Measurements from ENCODE around the gene PACS2. TPM values are rescaled to one million over a fixed set of nuclear protein-coding genes. Genes with fewer than 3 reads are reported as not detected.

Gene PACS2
- total and polyA plus RNA-seq, 2 experiments from 2014 or later = 41.1 to 54.5 TPM

GRCh38 chr14:105346200-105346533 lies 31.6 kb downstream of the PACS2 start:
- H3K36me3 ChIP-seq (replicated peaks; ENCODE audit: insufficient read depth, low read depth) = no peaks in the 10 kb centered on the region
- DNase-seq (ENCODE audit: low spot score) = no peak
- H3K9me3 ChIP-seq (ENCODE audit: low read depth) = peaks cover 3% of the 10 kb centered on the region
- no peaks in the 10 kb centered on the region for H3K27me3 ChIP-seq
- WGBS (ENCODE audit: low lambda C conversion rate, missing lambda C conversion rate) = 95% methylated on average over 5 of the region's 13 CpGs
- H4K20me1 ChIP-seq (ENCODE audit: insufficient read depth, poor library complexity, severe bottlenecking) = peaks cover 3% of the 10 kb centered on the region
- no peak overlapping the region for H2AFZ ChIP-seq
- peaks cover 55% of the 10 kb centered on the region for H3K79me2 ChIP-seq
- no peak overlapping the region for H3K4me3 ChIP-seq
- no peak overlapping the region for H3K27ac ChIP-seq
- no peak for TF ChIP-seq EZH2phosphoT487 (IDR thresholded peaks at IDR 0.05; ENCODE audit: low read depth, severe bottlenecking, unreplicated experiment)
- no peak for TF ChIP-seq CTCF (IDR thresholded peaks at IDR 0.05; ENCODE audit: poor library complexity)
- no peak for TF ChIP-seq EZH2 (IDR thresholded peaks at IDR 0.05; ENCODE audit: borderline replicate concordance)
- H3K4me1 ChIP-seq (ENCODE audit: insufficient read depth) = no peaks in the 10 kb centered on the region
- no peak overlapping the region for H3K4me2 ChIP-seq
- no peaks in the 10 kb centered on the region for H3K9me2 ChIP-seq (replicated peaks; ENCODE audit: insufficient read depth)

GRCh38 chr14:105346876-105347586 lies 32.5 kb downstream of the PACS2 start:
- Histone ChIP-seq H4K20me1 (ENCODE audit: insufficient read depth, poor library complexity, severe bottlenecking) (no peaks in the 10 kb centered on the region), H3K27me3 (no peaks in the 10 kb centered on the region), H3K9me3 (ENCODE audit: low read depth) (peaks cover 3% of the 10 kb centered on the region), H3K36me3 (replicated peaks; ENCODE audit: insufficient read depth, low read depth) (no peaks in the 10 kb centered on the region), H3K4me2 (no peak overlapping the region), H3K4me1 (ENCODE audit: insufficient read depth) (no peaks in the 10 kb centered on the region), H3K9me2 (replicated peaks; ENCODE audit: insufficient read depth) (no peaks in the 10 kb centered on the region), H3K27ac (no peak overlapping the region), H3K79me2 (peaks cover 47% of the 10 kb centered on the region), H2AFZ (no peak overlapping the region), H3K4me3 (no peak overlapping the region)
- TF ChIP-seq CTCF (IDR thresholded peaks at IDR 0.05; ENCODE audit: poor library complexity) (no peak), EZH2 (IDR thresholded peaks at IDR 0.05; ENCODE audit: borderline replicate concordance) (no peak), EZH2phosphoT487 (IDR thresholded peaks at IDR 0.05; ENCODE audit: low read depth, severe bottlenecking, unreplicated experiment) (no peak)
- 98% methylated on average over 12 of the region's 18 CpGs for WGBS (ENCODE audit: low lambda C conversion rate, missing lambda C conversion rate)
- DNase-seq (ENCODE audit: low spot score) = no peak

- Histone ChIP-seq H3K36me3 (replicated peaks; ENCODE audit: insufficient read depth, low read depth) (no peaks in the 10 kb centered on the region), H3K4me2 (no peak overlapping the region), H3K79me2 (peaks cover 42% of the 10 kb centered on the region), H3K27ac (no peak overlapping the region), H3K9me2 (replicated peaks; ENCODE audit: insufficient read depth) (no peaks in the 10 kb centered on the region), H3K4me3 (no peak overlapping the region), H3K4me1 (ENCODE audit: insufficient read depth) (no peaks in the 10 kb centered on the region), H4K20me1 (ENCODE audit: insufficient read depth, poor library complexity, severe bottlenecking) (peaks cover 3% of the 10 kb centered on the region), H2AFZ (no peak overlapping the region), H3K9me3 (ENCODE audit: low read depth) (peaks cover 3% of the 10 kb centered on the region), H3K27me3 (no peaks in the 10 kb centered on the region)
- WGBS (ENCODE audit: low lambda C conversion rate, missing lambda C conversion rate) = 97% methylated on average over 8 of the region's 8 CpGs
- no peak for DNase-seq (ENCODE audit: low spot score)
- TF ChIP-seq EZH2 (IDR thresholded peaks at IDR 0.05; ENCODE audit: borderline replicate concordance) (no peak), EZH2phosphoT487 (IDR thresholded peaks at IDR 0.05; ENCODE audit: low read depth, severe bottlenecking, unreplicated experiment) (no peak), CTCF (IDR thresholded peaks at IDR 0.05; ENCODE audit: poor library complexity) (no peak)
Observed at GRCh38 chr14:105347587-105347968, 33.0 kb downstream of the PACS2 start.
